ENCODE results near the gene ZDHHC9. TPM values are rescaled to one million over a fixed set of nuclear protein-coding genes. Genes with fewer than 3 reads are reported as not detected.

ZDHHC9 gene
- total and polyA plus RNA-seq, 2 of the 4 experiments (the other 2 are of a cell fraction): 17.7 to 28.4 TPM

DNA sequence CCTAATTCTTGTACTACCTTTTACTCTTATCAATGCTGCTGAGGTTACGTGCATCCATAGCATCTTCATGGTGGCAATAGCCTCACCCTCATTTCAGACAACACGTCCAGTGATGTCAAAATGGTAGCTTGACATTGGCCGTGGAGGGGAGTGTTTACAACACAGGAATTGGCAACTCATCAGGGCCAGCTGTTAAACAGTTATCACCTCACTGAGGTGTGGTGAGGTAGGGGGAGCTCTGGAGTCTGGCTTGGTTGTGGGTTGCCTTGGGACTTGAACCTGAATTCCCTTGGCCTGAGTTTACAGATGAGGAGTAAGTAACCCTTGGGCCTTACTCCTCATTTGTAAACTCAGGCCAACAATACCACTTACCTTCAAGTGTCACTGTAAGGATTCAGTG lies 53.5 kb downstream of the ZDHHC9 start:
- H2BK20ac ChIP-seq (ENCODE audit: low read depth, low read length): no peak overlapping the region
- CTCF ChIA-PET: no interaction called here
- H2AK5ac ChIP-seq (ENCODE audit: low read depth, low read length): no peak overlapping the region
- in situ Hi-C loops (cut with MboI; ENCODE audit: low sequenced_read_pairs): no loop called here
- no peak overlapping the region for H3K14ac ChIP-seq (replicated peaks; ENCODE audit: low read depth, low read length)
- no peak overlapping the region for H3K9ac ChIP-seq (ENCODE audit: low read depth, low read length)
- H3K23ac ChIP-seq (ENCODE audit: low read depth, low read length): no peak overlapping the region
- H3K4me1 ChIP-seq (ENCODE audit: control insufficient read depth, insufficient read depth, low read length): no peaks in the 10 kb centered on the region
- peaks cover 2% of the 10 kb centered on the region; the same call in 1 of the 2 replicates for H3K27me3 ChIP-seq (ENCODE audit: control insufficient read depth, insufficient read depth, low read length)
- no CpG with 5 or more reads among the region's 3 CpGs for WGBS, 2 experiments (ENCODE audit: extremely low coverage in 2 of 2, insufficient read length in 1 of 2)
- intact Hi-C loops (cut with micrococcal nuclease): no loop called here
- no peak overlapping the region for H3K4me2 ChIP-seq (ENCODE audit: low read depth, low read length)
- POLR2A ChIA-PET (ENCODE audit: unreplicated experiment): no interaction called here
- no peak for ATAC-seq (ENCODE audit: low read depth)
- no peak overlapping the region for H2BK5ac ChIP-seq (ENCODE audit: low read depth, low read length, poor library complexity, severe bottlenecking)
- no peak for DNase-seq
- no peak overlapping the region for H4K8ac ChIP-seq (ENCODE audit: low read depth in 2 of 2, low read length in 2 of 2)
- no peak overlapping the region for H4K5ac ChIP-seq (ENCODE audit: low read depth, low read length)
- H3K4ac ChIP-seq (ENCODE audit: low read depth, low read length): no peak overlapping the region
- H4K20me1 ChIP-seq (ENCODE audit: insufficient read depth, low read length): no peaks in the 10 kb centered on the region; the same call in 1 of the 2 replicates
- no peak overlapping the region for H3K4me3 ChIP-seq (ENCODE audit: insufficient read depth, low read depth, low read length)
- TF ChIP-seq MAZ (IDR thresholded peaks at IDR 0.05; ENCODE audit: borderline replicate concordance, low read depth, low read length) (no peak), MAFK (IDR thresholded peaks at IDR 0.05; ENCODE audit: low read depth, low read length) (no peak), RAD21 (IDR thresholded peaks at IDR 0.05; ENCODE audit: low read length) (no peak), POLR2A (IDR thresholded peaks at IDR 0.05; ENCODE audit: low read depth, low read length) (no peak), BHLHE40 (IDR thresholded peaks at IDR 0.05; ENCODE audit: low read depth, low read length) (no peak)
- TF ChIP-seq, protein P1, sequence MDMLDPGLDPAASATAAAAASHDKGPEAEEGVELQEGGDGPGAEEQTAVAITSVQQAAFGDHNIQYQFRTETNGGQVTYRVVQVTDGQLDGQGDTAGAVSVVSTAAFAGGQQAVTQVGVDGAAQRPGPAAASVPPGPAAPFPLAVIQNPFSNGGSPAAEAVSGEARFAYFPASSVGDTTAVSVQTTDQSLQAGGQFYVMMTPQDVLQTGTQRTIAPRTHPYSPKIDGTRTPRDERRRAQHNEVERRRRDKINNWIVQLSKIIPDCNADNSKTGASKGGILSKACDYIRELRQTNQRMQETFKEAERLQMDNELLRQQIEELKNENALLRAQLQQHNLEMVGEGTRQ (IDR thresholded peaks at IDR 0.05; ENCODE audit: low read depth, low read length): no peak
- dilution Hi-C loops (cut with HindIII; ENCODE audit: low sequenced_read_pairs, unreplicated experiment): no loop called here
- H3K18ac ChIP-seq (ENCODE audit: low read depth, low read length): no peak overlapping the region
- no peak overlapping the region for H2BK15ac ChIP-seq (ENCODE audit: low read depth, low read length)
- no peak overlapping the region for H3K56ac ChIP-seq (ENCODE audit: extremely low read depth, insufficient read depth, low read length)
- H4K91ac ChIP-seq (ENCODE audit: insufficient read depth, low read depth, low read length): no peak overlapping the region
- H2AFZ ChIP-seq (replicated peaks; ENCODE audit: low read length, poor library complexity): no peak overlapping the region
- no peak overlapping the region for H2AK9ac ChIP-seq (replicated peaks; ENCODE audit: low read depth, low read length, poor library complexity)
- no peaks in the 10 kb centered on the region for H3K9me1 ChIP-seq (ENCODE audit: insufficient read depth, low read length)
- no TSS peak for BruUV-seq (replicated peaks)
- H3K9me3 ChIP-seq (ENCODE audit: control insufficient read depth, insufficient read depth, low read length): no peaks in the 10 kb centered on the region
- no peak overlapping the region for H2BK120ac ChIP-seq (ENCODE audit: low read depth, low read length)
- H3K36me3 ChIP-seq (ENCODE audit: control insufficient read depth, insufficient read depth, low read length): no peaks in the 10 kb centered on the region
- no peak overlapping the region for H3K27ac ChIP-seq (ENCODE audit: insufficient read depth, low read length)
- H3K79me1 ChIP-seq (ENCODE audit: low read depth in 1 of 2, low read length in 2 of 2): no peaks in the 10 kb centered on the region

Data from IMR-90 (cell line).